DLD1 (cell line): Measurements from ENCODE around the gene SCGB3A1.

Experiments used
- in situ Hi-C: cut with HindIII; loops from 2 replicates; pipeline ENCODE4 v1.10.0; 2017; ENCODE audit warnings: low sequenced_read_pairs

Gene SCGB3A1

GRCh38 chr5:180625791-180626660, 34.7 kb upstream of the SCGB3A1 start:
- in situ Hi-C loops, result no loop called here

- in situ Hi-C loops, result no loop called here
These were observed 34.0 kb upstream of the SCGB3A1 start for GRCh38 chr5:180625125-180625790.

GRCh38 chr5:180624587-180624986, 33.3 kb upstream of the SCGB3A1 start:
- in situ Hi-C loops, result no loop called here

- in situ Hi-C loops, result no loop called here
These were observed 32.5 kb upstream of the SCGB3A1 start for GRCh38 chr5:180623844-180624243.

- in situ Hi-C loops, result no loop called here
These were observed 32.1 kb upstream of the SCGB3A1 start for GRCh38 chr5:180623411-180623834.

GRCh38 chr5:180622910-180623309, 31.6 kb upstream of the SCGB3A1 start:
- in situ Hi-C loops, result no loop called here

- in situ Hi-C loops, result no loop called here
These were observed 30.0 kb upstream of the SCGB3A1 start for GRCh38 chr5:180621311-180621710.

GRCh38 chr5:180620014-180620413, 28.7 kb upstream of the SCGB3A1 start:
- in situ Hi-C loops, result no loop called here

- in situ Hi-C loops, result no loop called here
These were observed 28.2 kb upstream of the SCGB3A1 start for GRCh38 chr5:180619563-180619915.

- in situ Hi-C loops, result no loop called here
These were observed 27.7 kb upstream of the SCGB3A1 start for GRCh38 chr5:180618829-180619562.

- in situ Hi-C loops, result no loop called here
These were observed 27.2 kb upstream of the SCGB3A1 start for GRCh38 chr5:180618487-180618828.

GRCh38 chr5:180613814-180614188, 22.5 kb upstream of the SCGB3A1 start:
- in situ Hi-C loops, result no loop called here

GRCh38 chr5:180613188-180613813, 22.0 kb upstream of the SCGB3A1 start:
- in situ Hi-C loops, result no loop called here

- in situ Hi-C loops, result no loop called here
These were observed 21.4 kb upstream of the SCGB3A1 start for GRCh38 chr5:180612683-180613082.

- in situ Hi-C loops, result no loop called here
These were observed 20.0 kb upstream of the SCGB3A1 start for GRCh38 chr5:180611140-180611850.

GRCh38 chr5:180609817-180610550, 18.7 kb upstream of the SCGB3A1 start:
- in situ Hi-C loops, result no loop called here

GRCh38 chr5:180609386-180609785, 18.1 kb upstream of the SCGB3A1 start:
- in situ Hi-C loops, result no loop called here

- in situ Hi-C loops, result no loop called here
These were observed 17.4 kb upstream of the SCGB3A1 start for GRCh38 chr5:180608572-180609310.

GRCh38 chr5:180607861-180608571, 16.7 kb upstream of the SCGB3A1 start:
- in situ Hi-C loops, result no loop called here
